Fibroblast of pulmonary artery (primary cell): ENCODE data around the gene KLRD1.

Experiments
- DNase-seq: peaks from one replicate; pipeline ENCODE4 v3.0.0-alpha.2; 2010; ENCODE audit warnings: low read depth
- H3K4me3 ChIP-seq: replicated peaks from 2 replicates; pipeline ENCODE4 v1.5.1; 2011; ENCODE audit warnings: low read depth, mild to moderate bottlenecking, control low read depth, low read length, moderate library complexity
- CTCF ChIP-seq: IDR thresholded peaks from 2 replicates; pipeline ENCODE4 v1.5.1; 2011; ENCODE audit warnings: mild to moderate bottlenecking, control low read depth, low read length, inconsistent platforms; ENCODE audit errors: missing control alignments

KLRD1 gene

DNA sequence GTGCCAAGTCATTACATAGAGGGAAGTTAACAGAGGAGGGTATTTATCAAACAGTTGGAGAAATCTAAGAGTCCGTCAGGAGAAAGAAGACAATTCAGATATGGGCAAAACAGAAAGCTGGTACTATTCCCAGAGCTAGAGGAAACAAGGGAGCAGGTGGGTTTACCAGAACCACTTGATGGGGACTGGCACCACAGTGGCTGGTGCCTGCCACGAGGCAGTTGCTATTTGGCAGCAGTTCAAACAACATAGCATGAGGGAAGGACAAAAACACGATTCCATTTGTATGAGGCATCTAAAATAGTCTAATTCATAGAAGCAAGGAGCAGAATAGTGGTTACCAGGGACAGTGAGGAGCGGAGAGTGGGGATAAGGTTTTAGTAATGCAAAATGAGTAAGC is 24.6 kb upstream of the KLRD1 start:
- H3K4me3 ChIP-seq = no peak overlapping the region
- no peak for DNase-seq
- TF ChIP-seq CTCF = no peak

DNA sequence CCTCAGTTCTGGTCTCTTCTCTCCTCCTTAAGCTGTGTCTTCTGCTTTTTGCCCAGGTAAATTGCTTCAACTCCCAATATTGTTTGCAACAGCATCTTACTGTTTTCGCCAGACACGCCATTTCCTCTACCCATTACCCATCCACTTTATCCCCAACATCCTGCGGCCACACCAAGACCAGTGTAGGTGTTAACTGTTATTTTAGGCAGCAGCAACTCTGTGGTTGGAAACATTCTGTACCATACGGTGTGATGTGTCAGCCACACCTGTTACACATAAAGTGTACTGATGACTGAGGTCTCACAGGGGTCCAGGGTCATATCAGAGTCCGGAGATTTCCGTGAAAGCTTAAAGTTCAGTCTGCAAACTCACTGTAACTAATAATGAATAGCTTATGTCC is 21.8 kb upstream of the KLRD1 start:
- H3K4me3 ChIP-seq = no peak overlapping the region
- no peak for TF ChIP-seq CTCF
- no peak for DNase-seq

DNA sequence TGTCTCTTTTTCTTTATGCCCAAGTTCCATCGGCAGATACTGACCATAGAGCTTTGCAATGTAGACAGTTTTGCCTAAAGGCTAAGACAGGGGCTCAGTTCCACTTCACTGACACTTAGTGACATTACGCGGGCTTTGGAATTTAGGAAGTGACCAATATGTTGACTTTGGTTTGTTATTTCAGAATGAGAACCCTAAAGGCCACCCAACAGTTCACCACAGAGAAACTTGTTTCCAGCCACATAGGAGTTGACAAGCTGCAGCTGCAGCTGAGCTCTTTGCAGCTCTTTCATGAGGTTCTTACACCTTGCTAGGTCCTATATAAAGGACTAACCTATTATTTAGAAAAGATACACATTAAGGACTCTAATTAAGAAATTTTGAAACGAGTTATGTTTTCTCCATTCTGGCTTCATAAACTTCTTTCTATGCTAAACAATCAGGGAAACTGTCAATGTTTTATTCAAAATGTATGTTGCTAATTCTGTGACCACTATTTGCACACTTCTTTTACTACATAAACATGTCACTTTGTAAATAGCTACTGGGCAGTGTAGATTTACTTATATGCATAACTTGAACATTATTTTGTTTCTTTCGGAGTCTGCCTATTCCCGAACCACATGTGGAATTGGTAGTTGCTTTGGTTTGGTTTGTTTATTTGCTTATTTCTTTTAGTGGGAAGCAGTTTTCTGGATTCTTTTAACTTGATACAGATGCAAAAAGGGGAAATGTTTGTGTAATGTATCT is 18.5 kb upstream of the KLRD1 start:
- H3K4me3 ChIP-seq = no peak overlapping the region
- no peak for DNase-seq
- no peak for TF ChIP-seq CTCF

GRCh38 chr12:10291030-10291429 is 16.6 kb upstream of the KLRD1 start:
- DNase-seq = no peak
- no peak overlapping the region for H3K4me3 ChIP-seq
- no peak for TF ChIP-seq CTCF

DNA sequence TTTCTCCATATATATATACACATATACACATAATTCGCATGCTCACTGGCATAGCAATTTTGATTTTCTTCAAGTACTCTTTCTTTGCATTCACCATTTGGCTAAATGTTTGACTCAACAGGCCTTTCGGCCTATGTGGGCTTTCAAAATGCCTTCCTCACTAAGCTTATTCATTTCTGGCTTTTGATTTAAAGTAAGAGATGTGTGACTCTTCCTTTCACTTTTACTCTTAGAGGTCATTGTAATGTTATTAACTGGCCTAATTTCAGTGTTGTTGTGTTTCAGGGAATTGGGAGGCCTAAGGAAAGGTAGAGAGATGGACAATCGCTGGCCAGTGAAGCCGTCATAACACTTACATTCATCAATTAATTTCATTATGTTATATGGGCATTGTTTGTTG is 14.5 kb upstream of the KLRD1 start:
- no peak overlapping the region for H3K4me3 ChIP-seq
- DNase-seq = no peak
- no peak for TF ChIP-seq CTCF

DNA sequence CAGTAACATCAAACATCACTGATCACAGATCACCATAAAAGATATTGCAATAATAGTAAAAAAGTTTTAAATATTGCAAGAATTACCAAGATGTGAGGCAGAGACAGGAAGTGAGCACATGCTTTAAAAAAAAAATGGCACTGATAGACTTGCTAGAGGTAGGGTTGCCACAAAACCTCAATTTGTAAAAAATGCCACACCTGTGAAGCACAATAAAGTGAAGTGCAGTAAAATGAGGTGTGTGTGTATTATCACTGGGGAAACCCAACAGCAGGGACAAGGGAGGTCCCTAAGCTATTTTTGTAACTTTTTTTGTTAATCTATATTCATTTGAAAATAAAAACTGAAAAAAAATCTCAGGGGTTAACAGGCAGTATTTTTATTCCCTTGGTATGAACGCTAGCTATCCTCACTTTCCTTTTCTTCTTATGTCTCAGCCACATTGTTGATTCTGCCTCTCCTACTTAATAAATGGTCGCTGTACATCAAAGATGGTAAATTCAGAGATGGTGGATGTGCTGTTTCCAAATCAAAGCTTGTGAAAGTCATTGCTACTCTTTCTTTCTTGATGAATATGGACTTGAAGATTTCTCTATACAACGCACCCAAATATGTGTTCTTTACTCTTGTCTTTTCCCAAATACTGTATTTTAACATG is 14.0 kb upstream of the KLRD1 start:
- no peak overlapping the region for H3K4me3 ChIP-seq
- no peak for TF ChIP-seq CTCF
- DNase-seq = no peak

- TF ChIP-seq CTCF = no peak
- no peak overlapping the region for H3K4me3 ChIP-seq
- no peak for DNase-seq
Measured at GRCh38 chr12:10301103-10301502, 6.6 kb upstream of the KLRD1 start.
